H1 (cell line): Measurements from ENCODE around the gene ATXN3. TPM values are rescaled to one million over a fixed set of nuclear protein-coding genes. Genes with fewer than 3 reads are reported as not detected.

ENCODE experiments used
- CTCF ChIA-PET: fragments of 300-600 bp; sonication (Branson Sonifier 250); formaldehyde crosslinking; loops from one replicate; lab custom pipeline; 2021; ENCODE audit not compliant: partially characterized antibody; lab: Charles Lee
- POLR2A ChIA-PET: fragments of 300-600 bp; sonication (Branson Sonifier 250); formaldehyde crosslinking; loops from one replicate; lab custom pipeline; 2021; ENCODE audit warnings: inconsistent platforms; ENCODE audit not compliant: partially characterized antibody; lab: Charles Lee
- DNase-seq, 2 experiments: peaks; one replicate each; pipeline versions ENCODE4 v3.0.0 to v3.0.0-alpha.2; 2010 to 2022; ENCODE audit warnings: low spot score in 2 of 2, low read depth in 1 of 2, mixed read lengths in 1 of 2
- FAIRE-seq: peaks from 2 replicates; lab custom pipeline; 2011; peaks lifted over from hg19 to GRCh38; lab: Jason Lieb, UNC
- H2AFZ ChIP-seq: 2 replicates; pipeline ENCODE4 v1.8.1; 2012; ENCODE audit warnings: low read length, inconsistent platforms
- H2AK5ac ChIP-seq: 2 replicates; pipeline ENCODE4 v1.6.1; 2013; ENCODE audit warnings: low read depth, low read length
- H2BK120ac ChIP-seq: replicated peaks from 2 replicates; pipeline ENCODE3; 2013; ENCODE audit warnings: low read depth, low read length, inconsistent platforms
- H2BK12ac ChIP-seq: 2 replicates; pipeline ENCODE4 v1.6.1; 2013; ENCODE audit warnings: low read depth, low read length
- H2BK15ac ChIP-seq: 2 replicates; pipeline ENCODE4 v1.6.1; 2013; ENCODE audit warnings: low read length
- H2BK20ac ChIP-seq: 2 replicates; pipeline ENCODE4 v1.6.1; 2013; ENCODE audit warnings: low read length
- H2BK5ac ChIP-seq: 2 replicates; pipeline ENCODE4 v1.6.1; 2013; ENCODE audit warnings: low read depth, low read length
- H3K14ac ChIP-seq: 2 replicates; pipeline ENCODE4 v1.6.1; 2013; ENCODE audit warnings: inconsistent platforms; ENCODE audit not compliant: insufficient read length
- H3K18ac ChIP-seq: 2 replicates; pipeline ENCODE4 v1.6.1; 2013; ENCODE audit warnings: low read length; ENCODE audit errors: extremely low read depth
- H3K23ac ChIP-seq: 2 replicates; pipeline ENCODE4 v1.6.1; 2013; ENCODE audit warnings: inconsistent platforms; ENCODE audit not compliant: insufficient read length
- H3K23me2 ChIP-seq: 2 replicates; pipeline ENCODE4 v1.6.1; 2013; ENCODE audit warnings: low read depth, low read length
- H3K27ac ChIP-seq: 2 replicates; pipeline ENCODE4 v1.6.1; 2011; ENCODE audit warnings: low read depth, low read length, inconsistent platforms
- H3K27me3 ChIP-seq, 4 experiments: replicated peaks in 1 of 4; 1 replicate in 1 of 4; 2 replicates in 3 of 4; pipeline versions ENCODE4 v1.6.1 to v1.8.1; 2011 to 2013; ENCODE audit warnings: low read length in 3 of 4, mild to moderate bottlenecking in 3 of 4, inconsistent platforms in 2 of 4, mixed read lengths in 2 of 4, moderate library complexity in 1 of 4; ENCODE audit not compliant: control insufficient read depth in 3 of 4, insufficient read depth in 3 of 4; ENCODE audit errors: extremely low read depth in 1 of 4
- H3K36me3 ChIP-seq, 4 experiments: 2 replicates each; pipeline versions ENCODE4 v1.6.1 to v1.8.1; 2011 to 2013; ENCODE audit warnings: mild to moderate bottlenecking in 4 of 4, low read length in 3 of 4, moderate library complexity in 2 of 4, control low read depth in 1 of 4, inconsistent platforms in 1 of 4; ENCODE audit not compliant: insufficient read depth in 4 of 4, control insufficient read depth in 2 of 4
- H3K4ac ChIP-seq: replicated peaks from 2 replicates; pipeline ENCODE3; 2013; ENCODE audit warnings: low read length, low read depth, mixed read lengths, inconsistent platforms; ENCODE audit not compliant: insufficient read length
- H3K4me1 ChIP-seq, 4 experiments: replicated peaks in 1 of 4; 1 replicate in 1 of 4; 2 replicates in 3 of 4; pipeline versions ENCODE4 v1.6.1 to v1.8.1; 2011 to 2013; ENCODE audit warnings: low read length in 3 of 4, inconsistent platforms in 2 of 4, mixed read lengths in 1 of 4; ENCODE audit not compliant: insufficient read depth in 4 of 4, control insufficient read depth in 3 of 4
- H3K4me2 ChIP-seq, 2 experiments: 2 replicates each; pipeline versions ENCODE4 v1.6.1 to v1.8.1; 2011 to 2013; ENCODE audit warnings: low read depth in 2 of 2, low read length in 2 of 2, control low read depth in 1 of 2, inconsistent platforms in 1 of 2, mild to moderate bottlenecking in 1 of 2; ENCODE audit not compliant: insufficient read depth in 1 of 2
- H3K4me3 ChIP-seq, 4 experiments: fragments of 200-600, 300-600 bp in 1 of 4; sonication (generic), shearing (Covaris generic), sonication (Bioruptor Twin) in 1 of 4; 2 replicates each; pipeline versions ENCODE4 v1.5.1 to v1.8.1; 2011 to 2016; ENCODE audit warnings: low read length in 4 of 4, low read depth in 3 of 4, control low read depth in 2 of 4, inconsistent platforms in 2 of 4, mild to moderate bottlenecking in 2 of 4, mixed read lengths in 1 of 4, moderate library complexity in 1 of 4; ENCODE audit not compliant: insufficient read depth in 2 of 4; ENCODE audit errors: extremely low read depth in 1 of 4
- H3K56ac ChIP-seq: replicated peaks from 2 replicates; pipeline ENCODE3; 2013; ENCODE audit warnings: low read depth, mild to moderate bottlenecking, mixed read lengths, low read length, inconsistent platforms; ENCODE audit not compliant: insufficient read length
- H3K79me1 ChIP-seq: 2 replicates; pipeline ENCODE4 v1.6.1; 2013; ENCODE audit warnings: low read depth, low read length, control low read depth
- H3K79me2 ChIP-seq, 2 experiments: 2 replicates each; pipeline versions ENCODE4 v1.6.1 to v1.8.1; 2012 to 2013; ENCODE audit warnings: low read length in 2 of 2, mild to moderate bottlenecking in 2 of 2, inconsistent platforms in 1 of 2; ENCODE audit not compliant: insufficient read depth in 2 of 2, control insufficient read depth in 1 of 2
- H3K9ac ChIP-seq, 4 experiments: replicated peaks in 1 of 4; 1 replicate in 1 of 4; 2 replicates in 3 of 4; pipeline versions ENCODE4 v1.6.1 to v1.8.1; 2011 to 2013; ENCODE audit warnings: low read depth in 3 of 4, low read length in 3 of 4, control low read depth in 2 of 4, mild to moderate bottlenecking in 2 of 4, moderate library complexity in 2 of 4, inconsistent platforms in 1 of 4; ENCODE audit errors: extremely low read depth in 1 of 4
- H3K9me3 ChIP-seq, 2 experiments: 2 replicates each; pipeline versions ENCODE4 v1.6.1 to v1.8.1; 2012 to 2013; ENCODE audit warnings: mild to moderate bottlenecking in 2 of 2, moderate library complexity in 2 of 2, control low read depth in 1 of 2, inconsistent platforms in 1 of 2, low read depth in 1 of 2, low read length in 1 of 2, mixed read lengths in 1 of 2; ENCODE audit not compliant: insufficient read depth in 2 of 2
- H4K20me1 ChIP-seq, 2 experiments: replicated peaks in 1 of 2; 2 replicates each; pipeline versions ENCODE3 to v1.8.1; 2011 to 2013; ENCODE audit warnings: inconsistent platforms in 2 of 2, low read length in 2 of 2, mild to moderate bottlenecking in 1 of 2; ENCODE audit not compliant: insufficient read depth in 2 of 2, control insufficient read depth in 1 of 2
- H4K5ac ChIP-seq: 2 replicates; pipeline ENCODE4 v1.6.1; 2013; ENCODE audit warnings: low read length, low read depth, mixed read lengths, inconsistent platforms; ENCODE audit not compliant: insufficient read length
- H4K8ac ChIP-seq: 2 replicates; pipeline ENCODE4 v1.8.0; 2013; ENCODE audit warnings: mild to moderate bottlenecking, moderate library complexity, low read length, inconsistent platforms; ENCODE audit not compliant: insufficient read depth; ENCODE audit errors: extremely low read depth
- H4K91ac ChIP-seq: replicated peaks from 2 replicates; pipeline ENCODE3; 2013; ENCODE audit warnings: low read length, mixed read lengths, inconsistent platforms; ENCODE audit not compliant: insufficient read length
- BACH1 ChIP-seq: IDR thresholded peaks from 2 replicates; pipeline ENCODE4 v1.6.1; 2012; ENCODE audit warnings: low read length, improper control_type of control experiment
- EP300 ChIP-seq, 2 experiments: IDR thresholded peaks; 1 replicate in 1 of 2; 2 replicates in 1 of 2; pipeline ENCODE4 v1.6.1; 2011 to 2012; ENCODE audit warnings: low read depth in 2 of 2, low read length in 2 of 2, mild to moderate bottlenecking in 2 of 2, borderline replicate concordance in 1 of 2, inconsistent platforms in 1 of 2, moderate library complexity in 1 of 2
- HDAC6 ChIP-seq: IDR thresholded peaks from one replicate; pipeline ENCODE4 v1.7.1; 2012; ENCODE audit warnings: low read depth, mild to moderate bottlenecking, inconsistent platforms, low read length, moderate library complexity
- PHF8 ChIP-seq: fragments of 200-600 bp; sonication (generic); conservative IDR thresholded peaks from 2 replicates; pipeline ENCODE4 v1.7.1; 2012; ENCODE audit warnings: low read depth, mild to moderate bottlenecking, inconsistent platforms, low read length, moderate library complexity
- POLR2A ChIP-seq, 2 experiments: IDR thresholded peaks; 1 replicate in 1 of 2; 2 replicates in 1 of 2; pipeline ENCODE4 v1.6.1; 2011; ENCODE audit warnings: low read depth in 2 of 2, low read length in 2 of 2, mild to moderate bottlenecking in 2 of 2; ENCODE audit errors: control extremely low read depth in 1 of 2
- RFX5 ChIP-seq: IDR thresholded peaks from 2 replicates; pipeline ENCODE4 v1.6.1; 2011; ENCODE audit warnings: low read depth, low read length, improper control_type of control experiment, borderline replicate concordance
- RXRA ChIP-seq: IDR thresholded peaks from 2 replicates; pipeline ENCODE4 v1.6.1; 2011; ENCODE audit warnings: low read depth, mild to moderate bottlenecking, low read length, moderate library complexity; ENCODE audit not compliant: insufficient read depth
- SIX5 ChIP-seq: IDR thresholded peaks from 2 replicates; pipeline ENCODE4 v1.6.1; 2011; ENCODE audit warnings: mild to moderate bottlenecking, low read depth, low read length
- SP4 ChIP-seq: IDR thresholded peaks from 2 replicates; pipeline ENCODE4 v1.6.1; 2012; ENCODE audit warnings: low read length, inconsistent platforms
- SRF ChIP-seq: IDR thresholded peaks from 2 replicates; pipeline ENCODE4 v1.6.1; 2011; ENCODE audit warnings: mild to moderate bottlenecking, low read depth, low read length, moderate library complexity
- TBP ChIP-seq: IDR thresholded peaks from 2 replicates; pipeline ENCODE4 v1.6.1; 2011; ENCODE audit warnings: low read depth, low read length, improper control_type of control experiment
- WGBS, 2 experiments: shearing (Covaris generic) in 1 of 2; methylation state at CpG; one replicate each; pipeline versions ENCODE4 v1.1.6 to v1.1.7; 2013 to 2015; ENCODE audit warnings: low lambda C conversion rate in 2 of 2, mixed read lengths in 2 of 2, inconsistent platforms in 1 of 2, low coverage in 1 of 2, missing lambda C conversion rate in 1 of 2; ENCODE audit not compliant: insufficient replicate concordance in 2 of 2, insufficient coverage in 1 of 2, insufficient read length in 1 of 2; ENCODE audit errors: extremely low coverage in 1 of 2, missing lambda C conversion rate in 1 of 2; 5-methylcytosine and 5-hydroxymethylcytosine counted together
- polyA plus RNA-seq, 7 experiments: library from polyadenylated mRNA; depleted of rRNA in 3 of 7; stranded (reverse) in 5 of 7; unstranded in 2 of 7; fragments of >200 nt in 5 of 7; fragments of 200-250 nt in 2 of 7; gene quantifications; 1 replicate in 5 of 7; 2 replicates in 1 of 7; 4 replicates in 1 of 7; pipeline versions ENCODE4 v1.2.1 to v1.2.3, GENCODE V29; 2011 to 2013; ENCODE audit warnings: missing spikeins in 2 of 7, mixed read lengths in 2 of 7
- total RNA-seq: library from RNA; stranded (reverse); fragmentation: NEBNext Ultra II Directional; extraction: Animal tissue kit (Norgen Biotek cat#: 25700); gene quantifications from 2 replicates; pipeline ENCODE4 v1.2.1, GENCODE V29; 2021

ATXN3 gene
- total and polyA plus RNA-seq, 2 of the 8 experiments (the other 6 are each of a cell fraction or from before 2014, with no cell fraction given), result 8.8 to 37.2 TPM

DNA sequence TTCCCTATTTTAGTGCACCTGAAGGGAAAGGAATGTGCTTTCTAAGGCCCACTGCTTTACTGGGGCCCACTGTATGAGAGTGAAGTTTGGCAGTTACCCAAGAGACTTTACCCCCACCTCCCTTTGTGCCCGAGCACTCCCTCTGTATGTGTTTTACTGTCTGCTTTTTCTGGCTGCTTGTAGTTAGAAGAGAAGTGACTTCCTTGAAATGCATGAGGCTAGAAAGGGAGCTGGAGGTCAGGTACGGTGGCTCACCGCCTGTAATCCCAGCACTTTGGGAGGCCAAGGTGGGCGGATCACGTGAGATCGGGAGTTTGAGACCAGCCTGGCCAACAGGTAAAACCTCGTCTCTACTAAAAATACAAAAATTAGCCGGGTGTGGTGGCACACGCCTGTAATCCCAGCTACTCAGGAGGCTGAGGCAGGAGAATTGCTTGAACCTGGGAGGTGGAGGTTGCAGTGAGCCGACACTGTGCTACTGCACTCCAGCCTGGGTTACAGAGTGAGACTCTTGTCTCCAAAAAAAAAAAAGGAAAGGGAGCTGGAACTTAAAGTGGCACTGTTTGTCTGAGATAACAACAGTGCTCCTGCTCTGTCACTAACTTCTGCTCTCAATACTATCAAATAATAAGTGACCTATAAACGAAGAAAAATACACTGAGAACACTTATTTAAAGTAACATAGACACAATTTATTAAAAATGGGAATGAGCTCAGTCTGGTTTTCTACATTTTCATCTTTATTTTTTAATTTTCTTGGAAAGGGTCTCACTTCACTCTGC, 72.3 kb downstream of the ATXN3 start:
- no peak for FAIRE-seq
- no peak overlapping the region for H2AK5ac ChIP-seq
- no peak overlapping the region for H2BK12ac ChIP-seq
- ChIA-PET POLR2A (no interaction called here), CTCF (no interaction called here)
- no peak overlapping the region for H3K23ac ChIP-seq
- H3K18ac ChIP-seq, result no peak overlapping the region
- no peak overlapping the region for H3K4me3 ChIP-seq
- 93% methylated on average over 10 of the region's 11 CpGs; no CpG with 5 or more reads in 1 of the 2 experiments for WGBS, 2 experiments
- DNase-seq, result no peak
- no peak overlapping the region for H2BK120ac ChIP-seq
- H3K23me2 ChIP-seq, result peaks cover 4% of the 10 kb centered on the region; the same call in 1 of the 2 replicates
- peaks cover 0 to 3% (median 2%) of the 10 kb centered on the region in 4 experiments; a peak in 5 of 7 replicates for H3K4me1 ChIP-seq
- 0 out of 4 replicates have a peak, but pooled peaks cover 0 to 4% of the 10 kb centered on the region in 2 experiments for H3K9me3 ChIP-seq
- H3K9ac ChIP-seq, result no peak overlapping the region
- H4K5ac ChIP-seq, result no peak overlapping the region
- H3K27ac ChIP-seq, result no peak overlapping the region
- H4K8ac ChIP-seq, result no peak overlapping the region
- no peak overlapping the region for H2BK5ac ChIP-seq
- peaks cover 0 to 18% (median 6%) of the 10 kb centered on the region in 4 experiments; a peak in 3 of 8 replicates for H3K36me3 ChIP-seq
- no peak overlapping the region for H2AFZ ChIP-seq
- H3K4ac ChIP-seq, result no peak overlapping the region
- no peak overlapping the region for H3K14ac ChIP-seq
- no peak overlapping the region for H4K91ac ChIP-seq
- H3K56ac ChIP-seq, result no peak overlapping the region
- H2BK20ac ChIP-seq, result no peak overlapping the region
- no peaks in the 10 kb centered on the region for H3K27me3 ChIP-seq
- peaks cover 2% of the 10 kb centered on the region in 2 experiments for H4K20me1 ChIP-seq
- TF ChIP-seq HDAC6, result no peak
- no peak for TF ChIP-seq PHF8
- TF ChIP-seq BACH1, result no peak
- no peak for TF ChIP-seq EP300 (IDR thresholded peaks at IDR 0.05; ENCODE audit: borderline replicate concordance in 1 of 2, low read depth in 2 of 2, low read length in 2 of 2)
- TF ChIP-seq TBP, result no peak
- no peak for TF ChIP-seq RXRA
- no peak for TF ChIP-seq SP4
- TF ChIP-seq POLR2A (IDR thresholded peaks at IDR 0.05; ENCODE audit: control extremely low read depth in 1 of 2, low read depth in 2 of 2, low read length in 2 of 2), result no peak
- no peak for TF ChIP-seq SIX5
- no peak for TF ChIP-seq RFX5
- no peak for TF ChIP-seq SRF
- H3K79me2 ChIP-seq, result peaks cover 22 to 45% of the 10 kb centered on the region in 2 experiments
- H2BK15ac ChIP-seq, result no peak overlapping the region
- peaks cover 3% of the 10 kb centered on the region; the same call in 1 of the 2 replicates for H3K79me1 ChIP-seq
- no peak overlapping the region for H3K4me2 ChIP-seq
